SK-N-SH treated with all-trans-retinoic acid at 6 μM for 48 hours (cell line): ENCODE results near the gene MAD2L2.

Experiments used
- ATAC-seq: fragments of 200-7000 bp; cut with Tn5 transposase; 3 replicates; pipeline ENCODE4 v1.9.1; 2020; ENCODE audit warnings: mild to moderate bottlenecking, moderate library complexity
- ARNTL ChIP-seq: fragments of 450-650 bp; formaldehyde crosslinking; IDR thresholded peaks from 2 replicates; pipeline ENCODE4 v1.5.0; 2020; ENCODE audit warnings: low read depth, mild to moderate bottlenecking, moderate library complexity, borderline replicate concordance
- BACH2 ChIP-seq: fragments of 250-450 bp; sonication (Bioruptor Pico); IDR thresholded peaks from 2 replicates; pipeline ENCODE4 v1.9.0; 2021; ENCODE audit warnings: mild to moderate bottlenecking, borderline replicate concordance
- CSDC2 ChIP-seq: fragments of 250-450 bp; sonication (Bioruptor Pico); IDR thresholded peaks from 2 replicates; pipeline ENCODE4 v1.5.0; 2020; ENCODE audit warnings: mild to moderate bottlenecking, moderate library complexity
- CSRNP3 ChIP-seq: fragments of 250-450 bp; sonication (Bioruptor Pico); IDR thresholded peaks from 2 replicates; pipeline ENCODE4 v1.5.1; 2021; ENCODE audit warnings: mild to moderate bottlenecking, moderate library complexity
- ESRRG ChIP-seq: fragments of 250-450 bp; sonication (Bioruptor Pico); IDR thresholded peaks from 2 replicates; pipeline ENCODE4 v1.6.1; 2021; ENCODE audit warnings: mild to moderate bottlenecking
- GLIS3 ChIP-seq: fragments of 250-450 bp; sonication (Bioruptor Pico); IDR thresholded peaks from 2 replicates; pipeline ENCODE4 v1.5.0; 2020; ENCODE audit warnings: mild to moderate bottlenecking, moderate library complexity
- ISL1 ChIP-seq: fragments of 250-450 bp; sonication (Bioruptor Pico); IDR thresholded peaks from 2 replicates; pipeline ENCODE4 v2.1.2; 2022; ENCODE audit warnings: mild to moderate bottlenecking, moderate library complexity
- OSR1 ChIP-seq: fragments of 250-450 bp; sonication (Bioruptor Pico); IDR thresholded peaks from 2 replicates; pipeline ENCODE4 v1.8.0; 2022; ENCODE audit warnings: moderate library complexity, mild to moderate bottlenecking, inconsistent platforms
- PATZ1 ChIP-seq: fragments of 250-450 bp; sonication (Bioruptor Pico); IDR thresholded peaks from 2 replicates; pipeline ENCODE4 v1.8.0; 2020; ENCODE audit warnings: mild to moderate bottlenecking, moderate library complexity, borderline replicate concordance
- RARB ChIP-seq: fragments of 250-450 bp; sonication (Bioruptor Pico); IDR thresholded peaks from 2 replicates; pipeline ENCODE4 v1.8.0; 2021; ENCODE audit warnings: mild to moderate bottlenecking, moderate library complexity
- SNAI2 ChIP-seq: fragments of 250-450 bp; sonication (Bioruptor Pico); IDR thresholded peaks from 2 replicates; pipeline ENCODE4 v1.5.0; 2020; ENCODE audit warnings: mild to moderate bottlenecking, moderate library complexity
- TCF4 ChIP-seq: fragments of 250-450 bp; sonication (Bioruptor Pico); IDR thresholded peaks from 2 replicates; pipeline ENCODE4 v1.8.0; 2021; ENCODE audit warnings: mild to moderate bottlenecking, moderate library complexity, borderline replicate concordance
- TOX ChIP-seq: fragments of 250-450 bp; sonication (Bioruptor Pico); IDR thresholded peaks from 2 replicates; pipeline ENCODE4 v1.8.0; 2021; ENCODE audit warnings: mild to moderate bottlenecking, moderate library complexity, borderline replicate concordance
- ZC3H10 ChIP-seq: fragments of 250-450 bp; sonication (Bioruptor Pico); IDR thresholded peaks from 2 replicates; pipeline ENCODE4 v1.5.1; 2021; ENCODE audit warnings: mild to moderate bottlenecking, moderate library complexity
- ZFP3 ChIP-seq: fragments of 250-450 bp; sonication (Bioruptor Pico); IDR thresholded peaks from 2 replicates; pipeline ENCODE4 v1.5.0; 2020; ENCODE audit warnings: mild to moderate bottlenecking, moderate library complexity
- ZFP30 ChIP-seq: fragments of 450-650 bp; formaldehyde crosslinking; IDR thresholded peaks from 2 replicates; pipeline ENCODE4 v1.5.0; 2022; ENCODE audit warnings: mild to moderate bottlenecking, moderate library complexity
- ZNF565 ChIP-seq: fragments of 450-650 bp; formaldehyde crosslinking; conservative IDR thresholded peaks from 2 replicates; pipeline ENCODE4 v1.5.0; 2020; ENCODE audit warnings: low read depth, mild to moderate bottlenecking, moderate library complexity
- ZNF70 ChIP-seq: fragments of 450-650 bp; formaldehyde crosslinking; IDR thresholded peaks from 2 replicates; pipeline ENCODE4 v1.5.0; 2020; ENCODE audit warnings: mild to moderate bottlenecking, moderate library complexity
- ZNF8 ChIP-seq: fragments of 450-650 bp; formaldehyde crosslinking; IDR thresholded peaks from 2 replicates; pipeline ENCODE4 v1.5.0; 2020; ENCODE audit warnings: mild to moderate bottlenecking, moderate library complexity
- TF ChIP-seq, protein P1 (sequence below): fragments of 250-450 bp; sonication (Bioruptor Pico); IDR thresholded peaks from 2 replicates; pipeline ENCODE4 v1.8.0; 2021; ENCODE audit warnings: low read depth, mild to moderate bottlenecking, moderate library complexity, borderline replicate concordance
- TF ChIP-seq, protein P2 (sequence below): fragments of 250-450 bp; sonication (Bioruptor Pico); IDR thresholded peaks from 2 replicates; pipeline ENCODE4 v1.5.1; 2020; ENCODE audit warnings: low read depth, mild to moderate bottlenecking, moderate library complexity
- TF ChIP-seq, protein P3 (sequence below): fragments of 250-450 bp; sonication (Bioruptor Pico); IDR thresholded peaks from 2 replicates; pipeline ENCODE4 v1.5.0; 2020; ENCODE audit warnings: mild to moderate bottlenecking, moderate library complexity

MAD2L2 gene

GRCh38 chr1:11653861-11654136, 27.1 kb downstream of the MAD2L2 start:
- no peak for ATAC-seq
- TF ChIP-seq SNAI2 (CRISPR knock-in tag) (no peak), CSRNP3 (no peak)

- ATAC-seq = no peak
- TF ChIP-seq OSR1 (CRISPR knock-in tag) = no peak
- TF ChIP-seq, protein P1, sequence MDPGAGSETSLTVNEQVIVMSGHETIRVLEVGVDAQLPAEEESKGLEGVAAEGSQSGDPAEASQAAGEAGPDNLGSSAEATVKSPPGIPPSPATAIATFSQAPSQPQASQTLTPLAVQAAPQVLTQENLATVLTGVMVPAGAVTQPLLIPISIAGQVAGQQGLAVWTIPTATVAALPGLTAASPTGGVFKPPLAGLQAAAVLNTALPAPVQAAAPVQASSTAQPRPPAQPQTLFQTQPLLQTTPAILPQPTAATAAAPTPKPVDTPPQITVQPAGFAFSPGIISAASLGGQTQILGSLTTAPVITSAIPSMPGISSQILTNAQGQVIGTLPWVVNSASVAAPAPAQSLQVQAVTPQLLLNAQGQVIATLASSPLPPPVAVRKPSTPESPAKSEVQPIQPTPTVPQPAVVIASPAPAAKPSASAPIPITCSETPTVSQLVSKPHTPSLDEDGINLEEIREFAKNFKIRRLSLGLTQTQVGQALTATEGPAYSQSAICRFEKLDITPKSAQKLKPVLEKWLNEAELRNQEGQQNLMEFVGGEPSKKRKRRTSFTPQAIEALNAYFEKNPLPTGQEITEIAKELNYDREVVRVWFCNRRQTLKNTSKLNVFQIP (CRISPR knock-in tag) = no peak
- TF ChIP-seq CSRNP3 = no peak
- TF ChIP-seq TCF4 (CRISPR knock-in tag) = no peak
- no peak for TF ChIP-seq ZFP30 (CRISPR knock-in tag)
- no peak for TF ChIP-seq ZNF70 (CRISPR knock-in tag)
- no peak for TF ChIP-seq ARNTL (CRISPR knock-in tag)
- TF ChIP-seq GLIS3 (CRISPR knock-in tag) = no peak
- no peak for TF ChIP-seq BACH2 (CRISPR knock-in tag)
- TF ChIP-seq ZFP3 (CRISPR knock-in tag) = no peak
- no peak for TF ChIP-seq ESRRG
- no peak for TF ChIP-seq ISL1 (CRISPR knock-in tag)
- TF ChIP-seq TOX (CRISPR knock-in tag) = no peak
- no peak for TF ChIP-seq PATZ1
These were observed 27.7 kb downstream of the MAD2L2 start for GRCh38 chr1:11653101-11653860.

- ATAC-seq = no peak
- no peak for TF ChIP-seq ZNF565 (CRISPR knock-in tag)
- no peak for TF ChIP-seq RARB (CRISPR knock-in tag)
- TF ChIP-seq, all 23 proteins: peak for 0
These were observed 28.7 kb downstream of the MAD2L2 start for GRCh38 chr1:11652203-11652780.

DNA sequence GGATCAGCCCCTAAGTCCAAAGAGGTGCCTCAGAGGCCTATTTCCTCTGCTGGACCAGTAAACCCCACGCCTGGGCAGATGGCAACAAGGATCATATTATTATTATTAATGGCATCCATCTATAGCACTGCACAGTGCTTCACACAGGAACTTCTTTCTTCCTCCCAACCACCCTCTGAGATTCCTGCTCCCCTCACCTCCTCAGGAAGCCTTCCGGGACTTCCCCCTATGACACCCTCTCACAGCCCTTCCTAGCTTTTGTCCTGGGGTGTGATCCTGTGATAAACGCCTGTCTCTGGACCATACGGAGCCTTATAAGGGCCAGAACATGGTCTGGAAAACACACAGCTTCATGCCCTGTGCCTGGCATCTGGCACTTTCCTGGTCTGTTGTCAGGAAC, 29.9 kb downstream of the MAD2L2 start:
- no peak for ATAC-seq
- TF ChIP-seq TOX (CRISPR knock-in tag) (no peak), ISL1 (CRISPR knock-in tag) (no peak), SNAI2 (CRISPR knock-in tag) (no peak), ZNF8 (CRISPR knock-in tag) (no peak), BACH2 (CRISPR knock-in tag) (no peak), ARNTL (CRISPR knock-in tag) (no peak), CSDC2 (no peak), ZNF70 (CRISPR knock-in tag) (no peak), GLIS3 (CRISPR knock-in tag) (no peak), ZC3H10 (CRISPR knock-in tag) (no peak)
- TF ChIP-seq, protein P1 (CRISPR knock-in tag) = no peak
- TF ChIP-seq, protein P2, sequence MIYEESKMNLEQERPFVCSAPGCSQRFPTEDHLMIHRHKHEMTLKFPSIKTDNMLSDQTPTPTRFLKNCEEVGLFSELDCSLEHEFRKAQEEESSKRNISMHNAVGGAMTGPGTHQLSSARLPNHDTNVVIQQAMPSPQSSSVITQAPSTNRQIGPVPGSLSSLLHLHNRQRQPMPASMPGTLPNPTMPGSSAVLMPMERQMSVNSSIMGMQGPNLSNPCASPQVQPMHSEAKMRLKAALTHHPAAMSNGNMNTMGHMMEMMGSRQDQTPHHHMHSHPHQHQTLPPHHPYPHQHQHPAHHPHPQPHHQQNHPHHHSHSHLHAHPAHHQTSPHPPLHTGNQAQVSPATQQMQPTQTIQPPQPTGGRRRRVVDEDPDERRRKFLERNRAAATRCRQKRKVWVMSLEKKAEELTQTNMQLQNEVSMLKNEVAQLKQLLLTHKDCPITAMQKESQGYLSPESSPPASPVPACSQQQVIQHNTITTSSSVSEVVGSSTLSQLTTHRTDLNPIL (CRISPR knock-in tag) = no peak
- TF ChIP-seq, protein P3, sequence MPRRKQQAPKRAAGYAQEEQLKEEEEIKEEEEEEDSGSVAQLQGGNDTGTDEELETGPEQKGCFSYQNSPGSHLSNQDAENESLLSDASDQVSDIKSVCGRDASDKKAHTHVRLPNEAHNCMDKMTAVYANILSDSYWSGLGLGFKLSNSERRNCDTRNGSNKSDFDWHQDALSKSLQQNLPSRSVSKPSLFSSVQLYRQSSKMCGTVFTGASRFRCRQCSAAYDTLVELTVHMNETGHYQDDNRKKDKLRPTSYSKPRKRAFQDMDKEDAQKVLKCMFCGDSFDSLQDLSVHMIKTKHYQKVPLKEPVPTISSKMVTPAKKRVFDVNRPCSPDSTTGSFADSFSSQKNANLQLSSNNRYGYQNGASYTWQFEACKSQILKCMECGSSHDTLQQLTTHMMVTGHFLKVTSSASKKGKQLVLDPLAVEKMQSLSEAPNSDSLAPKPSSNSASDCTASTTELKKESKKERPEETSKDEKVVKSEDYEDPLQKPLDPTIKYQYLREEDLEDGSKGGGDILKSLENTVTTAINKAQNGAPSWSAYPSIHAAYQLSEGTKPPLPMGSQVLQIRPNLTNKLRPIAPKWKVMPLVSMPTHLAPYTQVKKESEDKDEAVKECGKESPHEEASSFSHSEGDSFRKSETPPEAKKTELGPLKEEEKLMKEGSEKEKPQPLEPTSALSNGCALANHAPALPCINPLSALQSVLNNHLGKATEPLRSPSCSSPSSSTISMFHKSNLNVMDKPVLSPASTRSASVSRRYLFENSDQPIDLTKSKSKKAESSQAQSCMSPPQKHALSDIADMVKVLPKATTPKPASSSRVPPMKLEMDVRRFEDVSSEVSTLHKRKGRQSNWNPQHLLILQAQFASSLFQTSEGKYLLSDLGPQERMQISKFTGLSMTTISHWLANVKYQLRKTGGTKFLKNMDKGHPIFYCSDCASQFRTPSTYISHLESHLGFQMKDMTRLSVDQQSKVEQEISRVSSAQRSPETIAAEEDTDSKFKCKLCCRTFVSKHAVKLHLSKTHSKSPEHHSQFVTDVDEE (CRISPR knock-in tag) = no peak
